WERI-Rb-1 (cell line): ENCODE data around the gene ANKRD2.

Experiments used
- DNase-seq: peaks from one replicate; pipeline ENCODE4 v3.0.0-alpha.2; 2020
- H3K27ac ChIP-seq: fragments of 250-450 bp; sonication (Bioruptor Pico); 2 replicates; pipeline ENCODE4 v1.5.1; 2020; ENCODE audit warnings: mild to moderate bottlenecking, moderate library complexity
- H3K27me3 ChIP-seq: fragments of 250-450 bp; sonication (Bioruptor Pico); 2 replicates; pipeline ENCODE4 v1.5.1; 2021; ENCODE audit warnings: mild to moderate bottlenecking, low read depth, moderate library complexity; ENCODE audit not compliant: insufficient read depth, severe bottlenecking
- H3K36me3 ChIP-seq: fragments of 250-450 bp; sonication (Bioruptor Pico); 2 replicates; pipeline ENCODE4 v1.5.1; 2020; ENCODE audit warnings: mild to moderate bottlenecking, moderate library complexity
- H3K4me3 ChIP-seq: 2 replicates; pipeline ENCODE4 v1.5.1; 2011; ENCODE audit warnings: low read depth, mild to moderate bottlenecking, control low read depth, low read length
- H3K9me3 ChIP-seq: fragments of 250-450 bp; sonication (Bioruptor Pico); 2 replicates; pipeline ENCODE4 v1.5.1; 2021; ENCODE audit warnings: mild to moderate bottlenecking, moderate library complexity; ENCODE audit not compliant: severe bottlenecking
- CTCF ChIP-seq: IDR thresholded peaks from 2 replicates; pipeline ENCODE4 v1.5.1; 2011; ENCODE audit warnings: low read depth, mild to moderate bottlenecking, control low read depth, inconsistent platforms, low read length

Gene ANKRD2

GRCh38 chr10:97597778-97598177, 25.2 kb downstream of the ANKRD2 start:
- H3K36me3 ChIP-seq, result no peaks in the 10 kb centered on the region
- no peaks in the 10 kb centered on the region for H3K9me3 ChIP-seq
- no peak for TF ChIP-seq CTCF
- no peak overlapping the region for H3K27ac ChIP-seq
- no peaks in the 10 kb centered on the region for H3K27me3 ChIP-seq
- H3K4me3 ChIP-seq, result no peak overlapping the region
- DNase-seq, result no peak

- no peaks in the 10 kb centered on the region for H3K36me3 ChIP-seq
- no peaks in the 10 kb centered on the region for H3K9me3 ChIP-seq
- no peak overlapping the region for H3K27ac ChIP-seq
- TF ChIP-seq CTCF, result no peak
- DNase-seq, result no peak
- H3K4me3 ChIP-seq, result no peak overlapping the region
- H3K27me3 ChIP-seq, result no peaks in the 10 kb centered on the region
These were observed 26.1 kb downstream of the ANKRD2 start for GRCh38 chr10:97598407-97599271.

- DNase-seq, result no peak
- no peaks in the 10 kb centered on the region for H3K27me3 ChIP-seq
These were observed 26.7 kb downstream of the ANKRD2 start for GRCh38 chr10:97599272-97599619.

GRCh38 chr10:97600616-97601015, 28.0 kb downstream of the ANKRD2 start:
- no peak overlapping the region for H3K4me3 ChIP-seq
- no peaks in the 10 kb centered on the region for H3K27me3 ChIP-seq
- H3K36me3 ChIP-seq, result no peaks in the 10 kb centered on the region
- H3K27ac ChIP-seq, result no peak overlapping the region
- no peak for DNase-seq
- no peaks in the 10 kb centered on the region for H3K9me3 ChIP-seq
- no peak for TF ChIP-seq CTCF

More at GRCh38 chr10:97599272-97599619, 26.7 kb downstream of the ANKRD2 start:
- no peaks in the 10 kb centered on the region for H3K9me3 ChIP-seq
- H3K4me3 ChIP-seq, result no peak overlapping the region
- TF ChIP-seq CTCF, result no peak
- no peak overlapping the region for H3K27ac ChIP-seq
- no peaks in the 10 kb centered on the region for H3K36me3 ChIP-seq

GRCh38 chr10:97601268-97602215, 29.0 kb downstream of the ANKRD2 start:
- no peak for DNase-seq
- H3K27me3 ChIP-seq, result no peaks in the 10 kb centered on the region
- no peaks in the 10 kb centered on the region for H3K9me3 ChIP-seq
- no peak for TF ChIP-seq CTCF
- H3K36me3 ChIP-seq, result no peaks in the 10 kb centered on the region
- no peak overlapping the region for H3K27ac ChIP-seq
- no peak overlapping the region for H3K4me3 ChIP-seq
